HG02642 (cell line): ENCODE results near the gene BRWD1.
"Not testable (repeated sequence)": the region's sequence is repeated elsewhere in the genome, so short reads cannot be mapped to it uniquely, and the experiment has no call there.

Source experiments
- ATAC-seq: cut with Tn5 transposase; IDR thresholded peaks from one replicate; pipeline ENCODE4 v1.9.1; 2021; ENCODE audit warnings: mild to moderate bottlenecking; ENCODE audit not compliant: unreplicated experiment, poor library complexity

Gene BRWD1

DNA sequence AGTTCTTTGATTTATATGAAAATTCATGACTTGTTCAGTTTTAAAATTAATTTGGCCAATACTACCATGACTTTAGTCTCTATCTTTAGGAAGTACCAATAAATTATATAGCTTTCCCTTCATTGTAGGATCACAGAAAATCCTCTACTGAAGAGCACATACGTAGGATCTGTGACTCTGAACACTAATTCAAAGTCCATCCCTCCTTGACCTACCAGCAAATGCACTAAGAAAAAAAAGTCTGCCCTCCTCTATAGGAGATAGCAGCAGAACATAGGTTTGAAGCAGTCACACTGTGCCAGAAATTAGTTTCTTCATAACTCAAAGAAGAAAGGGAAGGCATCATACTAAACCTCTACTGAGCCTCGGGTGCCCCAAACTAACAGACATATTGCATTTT lies 16.5 kb downstream of the BRWD1 start:
- ATAC-seq: no peak

DNA sequence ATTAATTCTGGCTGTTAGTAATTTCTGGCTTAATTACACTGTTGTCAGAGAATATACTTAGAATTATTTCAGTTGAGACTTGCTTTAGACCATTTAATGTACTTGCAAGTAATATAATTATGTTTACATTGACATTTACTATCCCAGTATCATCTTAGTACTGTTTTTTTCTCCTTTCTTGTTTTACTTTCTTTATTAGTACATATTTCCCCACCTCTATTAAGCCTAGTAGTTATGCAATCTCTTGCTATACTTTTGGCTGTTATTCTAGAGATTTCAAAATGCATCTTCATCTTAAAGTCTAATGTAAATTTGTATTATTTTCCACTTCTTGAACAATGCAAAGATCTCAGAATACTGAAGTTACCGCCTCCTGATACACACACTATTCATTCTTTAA lies 24.4 kb downstream of the BRWD1 start:
- no peak for ATAC-seq

- ATAC-seq: no peak
Measured at GRCh38 chr21:39282911-39283310, 30.5 kb downstream of the BRWD1 start.

GRCh38 chr21:39281853-39282252 lies 31.6 kb downstream of the BRWD1 start:
- no peak for ATAC-seq

- no peak for ATAC-seq
Measured at GRCh38 chr21:39281207-39281606, 32.2 kb downstream of the BRWD1 start.

DNA sequence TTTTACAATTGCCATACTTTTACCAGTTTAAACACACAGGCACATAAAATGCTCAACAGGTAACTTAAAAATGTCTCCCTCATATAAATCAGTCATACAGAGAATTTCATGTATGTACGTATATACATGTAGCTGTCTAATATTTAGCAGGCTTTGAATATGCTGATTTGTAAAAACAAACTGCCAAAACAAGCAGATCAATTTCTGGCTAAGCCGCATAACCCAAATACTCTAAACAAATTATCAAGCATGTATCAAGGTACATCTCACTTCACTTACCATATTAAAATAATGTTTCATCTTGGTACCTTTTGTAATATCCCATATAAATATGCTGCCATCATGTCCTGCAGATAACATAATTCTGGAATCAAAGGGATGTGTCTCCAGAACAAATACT lies 43.8 kb downstream of the BRWD1 start:
- ATAC-seq: no peak

DNA sequence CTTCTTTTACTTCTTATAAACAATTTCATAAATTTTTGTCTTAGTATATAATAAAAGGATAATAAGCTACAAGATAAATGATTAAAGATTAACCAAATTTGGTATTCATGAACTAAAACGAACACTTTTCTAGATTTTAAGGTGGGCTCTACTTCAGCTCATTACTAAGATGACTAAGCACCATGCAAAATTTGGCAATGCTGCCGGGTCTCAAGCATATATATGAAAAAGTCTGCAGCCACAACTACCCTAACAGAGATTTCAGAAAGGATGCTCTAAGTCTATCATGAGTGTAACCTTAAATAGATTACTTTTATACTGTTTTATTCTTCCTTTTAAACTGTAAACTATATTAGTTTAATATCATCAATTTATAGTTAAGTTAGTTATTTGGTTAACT lies 47.8 kb downstream of the BRWD1 start:
- ATAC-seq: no peak

GRCh38 chr21:39263372-39263771 lies 50.1 kb downstream of the BRWD1 start:
- ATAC-seq: no peak

- no peak for ATAC-seq
Measured at GRCh38 chr21:39258207-39258606, 55.2 kb downstream of the BRWD1 start.

- no peak for ATAC-seq
Measured at GRCh38 chr21:39251326-39251725, 62.1 kb downstream of the BRWD1 start.

DNA sequence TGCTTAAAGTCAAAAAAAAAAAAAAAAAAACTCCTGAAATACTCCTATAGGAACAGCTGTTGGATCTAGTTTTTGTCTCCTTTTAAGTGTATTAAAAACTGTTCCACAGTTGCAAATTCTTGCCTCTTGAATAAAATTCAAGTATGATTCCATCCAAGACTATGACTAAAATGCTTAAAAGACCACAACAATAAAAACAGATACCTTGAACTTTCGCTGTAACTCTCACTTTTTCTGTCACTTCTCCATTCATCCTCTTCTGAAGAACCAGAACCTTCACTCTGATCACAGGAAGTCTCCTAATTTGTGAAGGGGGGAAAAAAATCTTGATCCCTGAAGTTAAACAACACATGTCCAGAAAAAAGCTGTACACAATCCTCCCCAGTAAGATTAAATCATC lies 75.2 kb downstream of the BRWD1 start:
- no peak for ATAC-seq

GRCh38 chr21:39232861-39233291 lies 80.6 kb downstream of the BRWD1 start:
- no peak for ATAC-seq

DNA sequence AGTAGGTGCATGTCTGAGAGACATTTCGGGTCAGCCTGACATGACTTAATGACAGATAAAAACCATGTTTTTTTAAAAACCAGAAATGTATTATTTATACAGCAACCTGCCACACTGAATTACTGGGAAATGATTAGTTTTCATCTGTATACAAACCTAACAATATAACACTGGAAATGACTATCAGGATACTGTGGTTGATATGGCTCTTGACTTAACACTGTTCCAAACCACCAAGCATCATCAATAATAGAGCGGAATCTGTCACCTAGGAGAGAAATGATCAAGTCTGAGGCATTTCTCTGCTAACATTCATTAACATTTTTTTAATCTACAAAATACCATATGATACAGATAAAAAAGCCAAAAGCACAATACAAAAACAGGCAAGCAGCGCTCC lies 88.5 kb downstream of the BRWD1 start:
- ATAC-seq: no peak

GRCh38 chr21:39221997-39222486 lies 91.4 kb downstream of the BRWD1 start:
- no peak for ATAC-seq

GRCh38 chr21:39221282-39221996 lies 92.0 kb downstream of the BRWD1 start:
- ATAC-seq: no peak

DNA sequence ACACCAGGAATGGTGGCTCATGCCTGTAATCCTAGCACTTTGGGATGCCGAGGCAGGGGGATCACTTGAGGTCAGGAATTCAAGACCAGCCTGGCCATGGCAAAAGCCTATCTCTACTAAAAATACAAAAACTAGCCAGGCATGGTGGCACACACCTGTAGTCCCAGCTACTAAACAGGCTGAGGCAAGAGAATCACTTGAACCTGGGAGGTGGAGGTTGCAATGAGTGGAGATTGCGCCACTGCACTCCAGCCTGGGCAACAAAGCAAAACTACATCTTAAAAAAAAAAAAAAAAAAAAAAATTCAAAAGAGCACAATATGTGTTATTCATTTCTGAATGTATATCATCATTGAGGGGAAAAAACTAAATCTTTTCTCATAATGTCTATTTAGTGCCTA lies 92.6 kb downstream of the BRWD1 start:
- not testable (repeated sequence) for ATAC-seq

- no peak for ATAC-seq
Measured at GRCh38 chr21:39220150-39220549, 93.3 kb downstream of the BRWD1 start.

DNA sequence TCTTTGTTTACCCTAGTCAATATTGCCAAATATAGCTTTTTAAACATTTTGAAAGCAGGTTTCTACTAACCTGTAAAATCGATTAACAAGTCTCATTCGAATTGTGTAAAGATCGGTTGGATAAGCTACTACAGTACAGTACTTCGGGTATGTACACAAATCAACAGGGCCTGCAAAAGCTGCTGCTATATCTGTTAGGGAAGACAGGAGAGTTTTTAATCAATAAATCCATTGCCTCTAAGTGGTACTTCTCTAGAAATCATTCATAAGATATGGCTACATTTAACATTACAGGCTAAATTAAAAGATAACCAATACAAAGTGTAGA lies 95.4 kb downstream of the BRWD1 start:
- no peak for ATAC-seq

- ATAC-seq: no peak
Measured at GRCh38 chr21:39217356-39218081, 95.9 kb downstream of the BRWD1 start.

GRCh38 chr21:39216290-39216689 lies 97.1 kb downstream of the BRWD1 start:
- no peak for ATAC-seq

- no peak for ATAC-seq
Measured at GRCh38 chr21:39215078-39215477, 98.4 kb downstream of the BRWD1 start.

- ATAC-seq: no peak
Measured at GRCh38 chr21:39209334-39209688, 104.1 kb downstream of the BRWD1 start.
